ENCODE measurements around the gene ST3GAL2. TPM values are rescaled to one million over a fixed set of nuclear protein-coding genes. Genes with fewer than 3 reads are reported as not detected.

The ST3GAL2 gene
- total RNA-seq, 1 donor from 2014 or later, result 35.6 TPM

DNA sequence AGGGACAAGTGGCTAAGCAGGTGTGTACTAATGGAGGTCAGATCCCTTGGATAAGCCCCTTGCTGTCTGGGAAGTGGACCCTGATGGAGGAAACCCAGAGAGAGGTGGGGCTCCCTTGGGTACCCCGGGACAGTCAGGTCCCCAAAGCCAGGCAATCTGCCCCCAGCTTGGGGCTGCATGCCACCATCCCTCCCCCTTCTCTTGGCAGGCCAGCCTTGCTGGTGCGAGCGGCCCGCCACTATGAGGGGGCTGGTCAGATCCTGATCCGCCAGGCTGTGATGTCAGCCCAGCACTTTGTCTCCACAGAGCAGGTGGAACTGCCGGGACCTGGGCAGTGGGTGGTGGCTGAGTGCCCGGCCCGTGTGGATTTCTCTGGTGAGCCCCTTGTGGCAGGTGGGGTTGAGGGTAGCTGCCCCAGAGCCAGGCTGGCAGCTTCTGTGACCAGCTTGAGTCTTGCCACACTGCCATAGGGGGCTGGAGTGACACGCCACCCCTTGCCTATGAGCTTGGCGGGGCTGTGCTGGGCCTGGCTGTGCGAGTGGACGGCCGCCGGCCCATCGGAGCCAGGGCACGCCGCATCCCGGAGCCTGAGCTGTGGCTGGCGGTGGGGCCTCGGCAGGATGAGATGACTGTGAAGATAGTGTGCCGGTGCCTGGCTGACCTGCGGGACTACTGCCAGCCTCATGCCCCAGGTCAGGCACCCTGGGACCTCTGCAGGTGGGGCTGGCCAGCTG is 35.6 kb upstream of the ST3GAL2 start:
- Mint-ChIP-seq H3K4me3 (no peak overlapping the region), H3K36me3 (ENCODE audit: low read depth) (peaks cover 18% of the 10 kb centered on the region), H3K9me3 (no peaks in the 10 kb centered on the region), H3K27ac (no peak overlapping the region), H3K4me1 (ENCODE audit: low read depth) (peaks cover 26% of the 10 kb centered on the region), H3K27me3 (ENCODE audit: insufficient read depth) (no peaks in the 10 kb centered on the region)
- no peak for DNase-seq (ENCODE audit: low spot score)
- intact Hi-C loops (cut with micrococcal nuclease), result no loop called here

GRCh38 chr16:70473446-70474319 is 34.8 kb upstream of the ST3GAL2 start:
- peaks cover 22% of the 10 kb centered on the region for H3K4me1 Mint-ChIP-seq (ENCODE audit: low read depth)
- H3K27ac Mint-ChIP-seq, result peak overlapping the region; percentile 50
- no peaks in the 10 kb centered on the region for H3K9me3 Mint-ChIP-seq
- H3K36me3 Mint-ChIP-seq (ENCODE audit: low read depth), result peaks cover 14% of the 10 kb centered on the region
- DNase-seq (ENCODE audit: low spot score), result no peak
- no peak overlapping the region for H3K4me3 Mint-ChIP-seq
- intact Hi-C loops (cut with micrococcal nuclease), result no loop called here
- H3K27me3 Mint-ChIP-seq (ENCODE audit: insufficient read depth), result no peaks in the 10 kb centered on the region

DNA sequence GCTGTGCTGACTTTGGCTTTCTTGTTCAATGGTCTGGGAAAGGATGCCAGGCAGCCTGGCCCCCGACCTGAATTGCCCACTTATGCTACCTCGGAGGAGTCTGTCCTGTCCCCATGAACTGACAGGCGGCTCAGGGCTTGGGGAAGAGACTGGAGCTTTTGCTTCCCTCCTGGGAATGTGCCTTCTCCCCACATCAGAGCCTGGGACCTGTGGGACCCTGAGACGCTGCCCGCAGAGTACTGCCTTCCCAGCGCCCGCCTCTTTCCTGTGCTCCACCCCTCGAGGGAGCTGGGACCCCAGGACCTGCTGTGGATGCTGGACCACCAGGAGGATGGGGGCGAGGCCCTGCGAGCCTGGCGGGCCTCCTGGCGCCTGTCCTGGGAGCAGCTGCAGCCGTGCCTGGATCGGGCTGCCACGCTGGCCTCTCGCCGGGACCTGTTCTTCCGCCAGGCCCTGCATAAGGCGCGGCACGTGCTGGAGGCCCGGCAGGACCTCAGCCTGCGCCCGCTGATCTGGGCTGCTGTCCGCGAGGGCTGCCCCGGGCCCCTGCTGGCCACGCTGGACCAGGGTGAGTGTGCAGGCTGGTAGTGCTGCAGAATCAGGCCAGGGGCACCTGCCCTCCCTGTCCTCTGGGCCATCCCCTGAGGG is 34.0 kb upstream of the ST3GAL2 start:
- no peaks in the 10 kb centered on the region for H3K9me3 Mint-ChIP-seq
- no peak for DNase-seq (ENCODE audit: low spot score)
- H3K4me1 Mint-ChIP-seq (ENCODE audit: low read depth), result peaks cover 17% of the 10 kb centered on the region
- peaks cover 10% of the 10 kb centered on the region for H3K36me3 Mint-ChIP-seq (ENCODE audit: low read depth)
- H3K27ac Mint-ChIP-seq, result no peak overlapping the region
- no peak overlapping the region for H3K4me3 Mint-ChIP-seq
- H3K27me3 Mint-ChIP-seq (ENCODE audit: insufficient read depth), result no peaks in the 10 kb centered on the region
- intact Hi-C loops (cut with micrococcal nuclease), result no loop called here

- no peak overlapping the region for H3K27ac Mint-ChIP-seq
These were observed 32.0 kb upstream of the ST3GAL2 start for GRCh38 chr16:70470927-70471341.

GRCh38 chr16:70470141-70470926 is 31.4 kb upstream of the ST3GAL2 start:
- H3K27ac Mint-ChIP-seq, result no peak overlapping the region

More at GRCh38 chr16:70470927-70471341, 32.0 kb upstream of the ST3GAL2 start:
- Mint-ChIP-seq H3K4me3 (no peak overlapping the region), H3K36me3 (ENCODE audit: low read depth) (peaks cover 1% of the 10 kb centered on the region), H3K9me3 (no peaks in the 10 kb centered on the region), H3K4me1 (ENCODE audit: low read depth) (no peaks in the 10 kb centered on the region), H3K27me3 (ENCODE audit: insufficient read depth) (no peaks in the 10 kb centered on the region)
- no peak for DNase-seq (ENCODE audit: low spot score)
- intact Hi-C loops (cut with micrococcal nuclease), result no loop called here

GRCh38 chr16:70468776-70469525 is 30.1 kb upstream of the ST3GAL2 start:
- Mint-ChIP-seq H3K27me3 (ENCODE audit: insufficient read depth) (no peaks in the 10 kb centered on the region), H3K4me1 (ENCODE audit: low read depth) (no peaks in the 10 kb centered on the region), H3K4me3 (no peak overlapping the region), H3K27ac (no peak overlapping the region), H3K9me3 (no peaks in the 10 kb centered on the region), H3K36me3 (ENCODE audit: low read depth) (peaks cover 1% of the 10 kb centered on the region)
- no peak for DNase-seq (ENCODE audit: low spot score)
- intact Hi-C loops (cut with micrococcal nuclease), result no loop called here

More at GRCh38 chr16:70470141-70470926, 31.4 kb upstream of the ST3GAL2 start:
- H3K36me3 Mint-ChIP-seq (ENCODE audit: low read depth), result peaks cover 1% of the 10 kb centered on the region
- no peak overlapping the region for H3K4me3 Mint-ChIP-seq
- H3K27me3 Mint-ChIP-seq (ENCODE audit: insufficient read depth), result no peaks in the 10 kb centered on the region
- no peaks in the 10 kb centered on the region for H3K9me3 Mint-ChIP-seq
- DNase-seq (ENCODE audit: low spot score), result no peak
- intact Hi-C loops (cut with micrococcal nuclease), result no loop called here
- no peaks in the 10 kb centered on the region for H3K4me1 Mint-ChIP-seq (ENCODE audit: low read depth)

- Mint-ChIP-seq H3K27ac (no peak overlapping the region), H3K4me3 (no peak overlapping the region), H3K9me3 (no peaks in the 10 kb centered on the region), H3K4me1 (ENCODE audit: low read depth) (no peaks in the 10 kb centered on the region), H3K36me3 (ENCODE audit: low read depth) (peaks cover 1% of the 10 kb centered on the region), H3K27me3 (ENCODE audit: insufficient read depth) (no peaks in the 10 kb centered on the region)
- DNase-seq (ENCODE audit: low spot score), result no peak
- intact Hi-C loops (cut with micrococcal nuclease), result no loop called here
These were observed 28.7 kb upstream of the ST3GAL2 start for GRCh38 chr16:70467608-70468007.

GRCh38 chr16:70467113-70467512 is 28.2 kb upstream of the ST3GAL2 start:
- intact Hi-C loops (cut with micrococcal nuclease), result no loop called here
- H3K27ac Mint-ChIP-seq, result no peak overlapping the region
- H3K27me3 Mint-ChIP-seq (ENCODE audit: insufficient read depth), result no peaks in the 10 kb centered on the region
- peaks cover 1% of the 10 kb centered on the region for H3K36me3 Mint-ChIP-seq (ENCODE audit: low read depth)
- H3K4me1 Mint-ChIP-seq (ENCODE audit: low read depth), result no peaks in the 10 kb centered on the region
- no peak for DNase-seq (ENCODE audit: low spot score)
- no peak overlapping the region for H3K4me3 Mint-ChIP-seq
- no peaks in the 10 kb centered on the region for H3K9me3 Mint-ChIP-seq

- no peak overlapping the region for H3K4me3 Mint-ChIP-seq
- H3K36me3 Mint-ChIP-seq (ENCODE audit: low read depth), result peaks cover 1% of the 10 kb centered on the region
- intact Hi-C loops (cut with micrococcal nuclease), result no loop called here
- no peaks in the 10 kb centered on the region for H3K9me3 Mint-ChIP-seq
- no peaks in the 10 kb centered on the region for H3K4me1 Mint-ChIP-seq (ENCODE audit: low read depth)
- no peak for DNase-seq (ENCODE audit: low spot score)
- no peaks in the 10 kb centered on the region for H3K27me3 Mint-ChIP-seq (ENCODE audit: insufficient read depth)
- no peak overlapping the region for H3K27ac Mint-ChIP-seq
These were observed 27.8 kb upstream of the ST3GAL2 start for GRCh38 chr16:70466805-70467076.

DNA sequence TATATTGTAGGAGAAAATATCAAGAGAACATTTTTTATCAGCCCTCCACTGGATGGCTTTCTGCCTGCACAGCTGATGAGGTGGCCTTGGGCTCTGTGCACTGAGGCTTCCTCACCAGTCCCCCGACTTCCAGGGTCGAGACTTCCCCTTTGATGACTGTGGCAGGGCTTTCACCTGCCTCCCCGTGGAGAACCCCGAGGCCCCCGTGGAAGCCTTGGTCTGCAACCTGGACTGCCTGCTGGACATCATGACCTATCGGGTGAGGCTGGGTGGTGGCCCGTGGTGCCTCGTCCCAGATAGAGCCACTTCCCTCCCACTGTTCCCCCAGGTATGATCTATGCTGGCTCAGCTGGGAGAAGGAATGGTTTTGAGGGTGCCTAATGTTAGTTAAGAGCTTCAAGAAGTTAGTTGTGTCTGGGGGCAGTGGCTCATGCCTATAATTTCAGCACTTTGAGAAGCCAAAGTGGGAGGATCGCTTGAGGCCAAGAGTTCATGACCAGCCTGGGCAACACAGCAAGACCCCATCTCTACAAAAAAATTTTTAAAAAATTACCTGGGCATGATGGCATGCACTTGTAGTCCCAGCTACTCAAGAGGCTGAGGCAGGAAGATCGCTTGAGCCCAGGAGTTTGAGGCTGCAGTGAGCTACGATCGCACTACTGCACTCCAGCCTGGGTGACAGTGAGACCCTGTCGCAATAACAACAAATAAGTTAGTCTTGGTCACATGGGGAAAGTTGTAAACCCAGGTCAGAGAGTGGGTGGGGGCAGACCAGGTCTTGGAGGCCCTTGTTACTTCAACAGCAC is 27.3 kb upstream of the ST3GAL2 start:
- H3K27ac Mint-ChIP-seq, result no peak overlapping the region
- no peaks in the 10 kb centered on the region for H3K9me3 Mint-ChIP-seq
- no peaks in the 10 kb centered on the region for H3K27me3 Mint-ChIP-seq (ENCODE audit: insufficient read depth)
- H3K36me3 Mint-ChIP-seq (ENCODE audit: low read depth), result peaks cover 1% of the 10 kb centered on the region
- H3K4me1 Mint-ChIP-seq (ENCODE audit: low read depth), result no peaks in the 10 kb centered on the region
- no peak for DNase-seq (ENCODE audit: low spot score)
- no peak overlapping the region for H3K4me3 Mint-ChIP-seq
- intact Hi-C loops (cut with micrococcal nuclease), result no loop called here

- intact Hi-C loops (cut with micrococcal nuclease), result no loop called here
- no peak overlapping the region for H3K27ac Mint-ChIP-seq
- H3K4me3 Mint-ChIP-seq, result no peak overlapping the region
These were observed 24.3 kb upstream of the ST3GAL2 start for GRCh38 chr16:70463235-70463634.

More at GRCh38 chr16:70463235-70463634, 24.3 kb upstream of the ST3GAL2 start:
- H3K4me1 Mint-ChIP-seq (ENCODE audit: low read depth), result no peaks in the 10 kb centered on the region
- DNase-seq (ENCODE audit: low spot score), result no peak
- no peaks in the 10 kb centered on the region for H3K27me3 Mint-ChIP-seq (ENCODE audit: insufficient read depth)
- H3K36me3 Mint-ChIP-seq (ENCODE audit: low read depth), result peaks cover 1% of the 10 kb centered on the region
- no peaks in the 10 kb centered on the region for H3K9me3 Mint-ChIP-seq
